DND-41 (cell line): ENCODE data around the gene CUBN.
"Not testable (repeated sequence)": the region's sequence is repeated elsewhere in the genome, so short reads cannot be mapped to it uniquely, and the experiment has no call there.

Experiments used
- ATAC-seq: fragments of 200-7000 bp; cut with Tn5 transposase; 3 replicates; pipeline ENCODE4 v1.9.1; 2021; ENCODE audit warnings: low read depth; ENCODE audit not compliant: insufficient read depth
- DNase-seq: peaks from one replicate; pipeline ENCODE4 v3.0.0-alpha.2; 2020
- H2AFZ ChIP-seq: 2 replicates; pipeline ENCODE4 v1.6.0; 2012; ENCODE audit warnings: low read depth, low read length
- H3K27ac ChIP-seq: 2 replicates; pipeline ENCODE4 v1.5.1; 2012; ENCODE audit warnings: low read length, inconsistent platforms
- H3K27me3 ChIP-seq: fragments of 200-600 bp; sonication (generic); 2 replicates; pipeline ENCODE4 v1.6.0; 2012; ENCODE audit warnings: low read length, mild to moderate bottlenecking, inconsistent platforms; ENCODE audit not compliant: insufficient read depth, poor library complexity
- H3K36me3 ChIP-seq: 2 replicates; pipeline ENCODE4 v1.5.1; 2012; ENCODE audit warnings: low read length, inconsistent platforms; ENCODE audit not compliant: insufficient read depth
- H3K4me1 ChIP-seq: 2 replicates; pipeline ENCODE4 v1.5.1; 2012; ENCODE audit warnings: mild to moderate bottlenecking, low read length; ENCODE audit not compliant: insufficient read depth
- H3K4me2 ChIP-seq: 2 replicates; pipeline ENCODE4 v1.6.0; 2012; ENCODE audit warnings: mild to moderate bottlenecking, moderate library complexity, low read length, inconsistent platforms; ENCODE audit not compliant: insufficient read depth
- H3K4me3 ChIP-seq, 2 experiments: fragments of 200-600 bp in 1 of 2; shearing (Covaris generic) in 1 of 2; 2 replicates each; pipeline ENCODE4 v1.5.1; 2012 to 2016; ENCODE audit warnings: inconsistent platforms in 2 of 2, low read length in 2 of 2, mild to moderate bottlenecking in 2 of 2, low read depth in 1 of 2, moderate library complexity in 1 of 2
- H3K79me2 ChIP-seq: 2 replicates; pipeline ENCODE4 v1.6.0; 2012; ENCODE audit warnings: low read length, inconsistent platforms; ENCODE audit not compliant: insufficient read depth
- H3K9ac ChIP-seq: 2 replicates; pipeline ENCODE4 v1.6.0; 2012; ENCODE audit warnings: low read depth, mild to moderate bottlenecking, inconsistent platforms, low read length, moderate library complexity
- H3K9me3 ChIP-seq: 2 replicates; pipeline ENCODE4 v1.5.1; 2012; ENCODE audit warnings: low read length, moderate library complexity, mild to moderate bottlenecking, inconsistent platforms; ENCODE audit not compliant: insufficient read depth, severe bottlenecking
- H4K20me1 ChIP-seq: 2 replicates; pipeline ENCODE4 v1.6.0; 2012; ENCODE audit warnings: low read length; ENCODE audit not compliant: insufficient read depth
- CTCF ChIP-seq: IDR thresholded peaks from 2 replicates; pipeline ENCODE4 v1.5.1; 2012; ENCODE audit warnings: borderline replicate concordance, low read length, moderate library complexity, mild to moderate bottlenecking; ENCODE audit not compliant: poor library complexity, severe bottlenecking; ENCODE audit errors: extremely low read depth
- EZH2 ChIP-seq: IDR thresholded peaks from 3 replicates; pipeline ENCODE4 v1.6.1; 2012; ENCODE audit warnings: borderline replicate concordance, low read depth, mild to moderate bottlenecking, moderate library complexity, low read length, inconsistent platforms; ENCODE audit not compliant: severe bottlenecking

Gene CUBN

DNA sequence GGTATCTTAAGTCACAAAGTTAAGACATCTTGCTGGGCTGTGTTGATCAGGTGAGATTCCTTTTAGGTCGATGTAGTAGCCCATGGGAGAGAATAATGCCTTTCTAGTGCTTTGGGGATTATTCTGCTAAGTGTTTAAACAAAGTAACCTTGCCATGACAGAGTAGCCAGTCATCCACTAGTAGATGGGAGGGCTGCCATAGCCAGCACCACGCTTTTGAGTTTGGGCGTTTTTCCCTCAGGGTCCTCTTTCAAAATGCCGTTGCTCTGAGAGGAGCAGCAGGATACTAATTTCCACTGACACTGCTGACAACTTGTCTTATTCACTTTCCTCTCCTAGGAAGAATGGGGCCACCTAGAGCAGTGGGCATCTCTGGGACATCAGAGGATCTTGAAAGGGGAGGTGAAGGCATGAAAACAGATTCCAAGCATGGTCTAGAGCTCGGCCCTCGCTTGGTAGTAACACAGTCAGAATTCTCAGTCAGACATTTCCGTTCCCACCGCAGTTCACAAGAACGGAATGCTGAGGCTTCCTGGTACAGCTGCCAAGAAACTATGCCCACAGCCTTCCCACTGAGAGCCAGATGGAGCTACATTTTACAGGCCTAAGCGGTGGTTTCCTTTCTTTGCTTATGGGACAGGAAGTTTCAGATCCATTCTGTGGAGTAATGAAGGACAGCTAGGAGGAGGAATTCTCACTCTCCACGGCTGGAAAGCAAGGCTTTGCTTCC, 297.1 kb downstream of the CUBN start:
- no peak for ATAC-seq
- Histone ChIP-seq H3K4me2 (no peak overlapping the region), H2AFZ (no peak overlapping the region), H3K9me3 (no peaks in the 10 kb centered on the region), H3K36me3 (no peaks in the 10 kb centered on the region), H3K79me2 (no peaks in the 10 kb centered on the region), H3K4me1 (peaks cover 6% of the 10 kb centered on the region; the same call in 1 of the 2 replicates), H3K27me3 (no peaks in the 10 kb centered on the region), H3K27ac (no peak overlapping the region), H3K4me3 (no peak overlapping the region), H4K20me1 (no peaks in the 10 kb centered on the region), H3K9ac (no peak overlapping the region)
- TF ChIP-seq CTCF (no peak), EZH2 (no peak)
- DNase-seq = no peak

DNA sequence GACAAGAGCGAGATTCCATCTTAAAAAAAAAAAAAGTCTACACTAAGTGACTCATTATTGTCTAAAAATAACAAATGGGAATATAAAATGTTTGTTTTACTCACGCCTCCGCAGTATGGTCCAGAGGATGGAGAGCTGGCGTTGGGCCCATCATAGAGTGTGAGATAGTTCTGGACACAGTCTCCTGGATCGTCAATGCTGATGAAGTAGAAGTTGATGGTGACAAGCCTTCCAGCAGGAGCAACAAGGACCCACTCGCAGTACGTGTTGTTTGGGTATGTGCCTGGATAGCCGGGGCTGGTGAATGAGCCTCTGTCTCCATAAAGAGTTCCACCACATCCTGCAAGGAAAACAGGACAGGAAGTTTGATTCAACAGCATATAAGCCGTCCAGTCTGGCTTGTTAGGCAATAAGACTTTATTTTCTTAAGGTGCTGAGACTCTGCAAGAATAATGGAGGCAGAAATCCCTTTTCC, 300.9 kb downstream of the CUBN start:
- no peaks in the 10 kb centered on the region for H3K27me3 ChIP-seq
- H3K79me2 ChIP-seq = no peaks in the 10 kb centered on the region
- DNase-seq (no peak), ATAC-seq (no peak)
- no peak overlapping the region for H3K4me3 ChIP-seq
- TF ChIP-seq CTCF (no peak), EZH2 (no peak)
- no peaks in the 10 kb centered on the region for H4K20me1 ChIP-seq
- H3K4me2 ChIP-seq = no peak overlapping the region
- peak overlapping the region; percentile 19; the same call in 1 of the 2 replicates for H2AFZ ChIP-seq
- no peak overlapping the region for H3K9ac ChIP-seq
- no peaks in the 10 kb centered on the region for H3K9me3 ChIP-seq
- H3K4me1 ChIP-seq = no peaks in the 10 kb centered on the region
- no peaks in the 10 kb centered on the region for H3K36me3 ChIP-seq
- H3K27ac ChIP-seq = no peak overlapping the region

DNA sequence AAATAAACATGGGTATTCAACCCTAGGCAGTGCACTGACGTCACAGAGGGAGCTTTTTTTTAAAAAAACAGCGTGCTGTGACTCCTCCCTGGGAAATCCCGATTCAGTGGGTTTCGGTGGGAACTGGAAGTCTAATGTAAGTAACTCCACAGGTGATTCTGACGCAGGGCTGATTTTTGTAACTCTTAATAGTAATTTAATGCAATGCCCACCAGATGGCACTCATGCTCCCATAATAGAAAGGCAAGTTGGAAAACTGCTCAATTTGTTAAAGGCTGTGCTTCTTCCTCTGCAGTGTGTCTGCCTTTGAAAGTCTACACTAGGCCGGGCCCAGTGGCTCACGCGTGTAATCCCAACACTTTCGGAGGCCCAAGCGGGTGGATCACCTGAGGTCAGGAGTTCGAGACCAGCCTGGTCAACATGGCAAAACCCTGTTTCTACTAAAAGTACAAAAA, 301.5 kb downstream of the CUBN start:
- H3K9me3 ChIP-seq = peaks cover under 1% of the 10 kb centered on the region
- peak; percentile 74 for TF ChIP-seq CTCF
- TF ChIP-seq EZH2 = no peak
- H3K27ac ChIP-seq = no peak overlapping the region
- H2AFZ ChIP-seq = peak overlapping the region; percentile 19; the same call in 1 of the 2 replicates
- H3K27me3 ChIP-seq = no peaks in the 10 kb centered on the region
- H3K79me2 ChIP-seq = no peaks in the 10 kb centered on the region
- ATAC-seq = peak; percentile 93
- no peaks in the 10 kb centered on the region for H4K20me1 ChIP-seq
- DNase-seq = peak; percentile 67
- no peak overlapping the region for H3K4me3 ChIP-seq
- H3K36me3 ChIP-seq = no peaks in the 10 kb centered on the region
- H3K9ac ChIP-seq = no peak overlapping the region
- no peak overlapping the region for H3K4me2 ChIP-seq
- H3K4me1 ChIP-seq = no peaks in the 10 kb centered on the region

DNA sequence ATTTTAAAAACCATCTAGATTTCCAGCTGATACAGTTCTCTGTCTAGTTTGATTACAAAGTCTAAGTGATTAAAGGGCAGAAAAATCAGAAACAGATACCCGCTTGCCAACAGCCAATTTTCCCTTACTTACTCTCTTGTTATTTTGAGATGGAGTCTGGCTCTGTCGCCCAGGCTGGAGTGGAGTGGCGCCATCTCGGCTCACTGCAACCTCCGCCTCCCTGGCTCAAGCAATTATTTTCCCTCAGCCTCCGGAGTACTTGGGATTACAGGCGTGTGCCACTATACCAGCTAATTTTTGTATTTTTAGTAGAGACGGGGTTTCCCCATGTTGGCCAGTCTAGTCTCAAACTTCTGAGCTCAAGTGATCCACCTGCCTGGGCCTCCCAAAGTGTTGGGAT, 302.1 kb downstream of the CUBN start:
- H3K9me3 ChIP-seq, ATAC-seq, H3K36me3 ChIP-seq, H3K27me3 ChIP-seq, DNase-seq, H3K27ac ChIP-seq, H3K9ac ChIP-seq, H3K79me2 ChIP-seq, H3K4me3 ChIP-seq, H4K20me1 ChIP-seq, H3K4me2 ChIP-seq, H3K4me1 ChIP-seq, H2AFZ ChIP-seq: not testable (repeated sequence)
